Measurements from ENCODE around the gene LLCFC1.

GRCh38 chr7:142890874-142891485 is 48.3 kb upstream of the LLCFC1 start:
- TF ChIP-seq, protein P1, sequence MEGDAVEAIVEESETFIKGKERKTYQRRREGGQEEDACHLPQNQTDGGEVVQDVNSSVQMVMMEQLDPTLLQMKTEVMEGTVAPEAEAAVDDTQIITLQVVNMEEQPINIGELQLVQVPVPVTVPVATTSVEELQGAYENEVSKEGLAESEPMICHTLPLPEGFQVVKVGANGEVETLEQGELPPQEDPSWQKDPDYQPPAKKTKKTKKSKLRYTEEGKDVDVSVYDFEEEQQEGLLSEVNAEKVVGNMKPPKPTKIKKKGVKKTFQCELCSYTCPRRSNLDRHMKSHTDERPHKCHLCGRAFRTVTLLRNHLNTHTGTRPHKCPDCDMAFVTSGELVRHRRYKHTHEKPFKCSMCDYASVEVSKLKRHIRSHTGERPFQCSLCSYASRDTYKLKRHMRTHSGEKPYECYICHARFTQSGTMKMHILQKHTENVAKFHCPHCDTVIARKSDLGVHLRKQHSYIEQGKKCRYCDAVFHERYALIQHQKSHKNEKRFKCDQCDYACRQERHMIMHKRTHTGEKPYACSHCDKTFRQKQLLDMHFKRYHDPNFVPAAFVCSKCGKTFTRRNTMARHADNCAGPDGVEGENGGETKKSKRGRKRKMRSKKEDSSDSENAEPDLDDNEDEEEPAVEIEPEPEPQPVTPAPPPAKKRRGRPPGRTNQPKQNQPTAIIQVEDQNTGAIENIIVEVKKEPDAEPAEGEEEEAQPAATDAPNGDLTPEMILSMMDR (CRISPR knock-in tag; IDR thresholded peaks at IDR 0.05) = no peak
- no peak for TF ChIP-seq TBP (CRISPR knock-in tag; IDR thresholded peaks at IDR 0.05)

All from HepG2 (cell line).